Mesenchymal stem cell (in vitro differentiated cells and primary cell): Measurements from ENCODE around the gene ATG9A.

Experiments
- DNase-seq: peaks from one replicate; pipeline ENCODE4 v3.0.0-alpha.2; 2013
- H2AFZ ChIP-seq: one replicate; pipeline ENCODE4 v1.6.1; 2013; ENCODE audit warnings: low read depth, mild to moderate bottlenecking, control low read depth, inconsistent platforms, low read length, moderate library complexity
- H2AK5ac ChIP-seq: 2 replicates; pipeline ENCODE4 v1.6.1; 2013; ENCODE audit warnings: low read length, moderate library complexity, mild to moderate bottlenecking, inconsistent platforms; ENCODE audit not compliant: severe bottlenecking
- H2BK120ac ChIP-seq: one replicate; pipeline ENCODE4 v1.6.1; 2013; ENCODE audit warnings: low read depth, mild to moderate bottlenecking, inconsistent platforms, low read length, moderate library complexity
- H2BK12ac ChIP-seq, 2 experiments: one replicate each; pipeline ENCODE4 v1.6.1; 2013; ENCODE audit warnings: inconsistent platforms in 2 of 2, low read length in 2 of 2, mild to moderate bottlenecking in 2 of 2, moderate library complexity in 2 of 2, control low read depth in 1 of 2
- H2BK15ac ChIP-seq: one replicate; pipeline ENCODE4 v1.6.1; 2013; ENCODE audit warnings: mild to moderate bottlenecking, low read depth, inconsistent platforms; ENCODE audit not compliant: poor library complexity, severe bottlenecking
- H2BK5ac ChIP-seq: 2 replicates; pipeline ENCODE4 v1.6.1; 2013; ENCODE audit warnings: low read depth, mild to moderate bottlenecking, low read length, control low read depth, inconsistent platforms; ENCODE audit not compliant: poor library complexity, severe bottlenecking
- H3K14ac ChIP-seq, 2 experiments: one replicate each; pipeline ENCODE4 v1.6.1; 2013; ENCODE audit warnings: inconsistent platforms in 2 of 2, low read length in 2 of 2, control low read depth in 1 of 2, mild to moderate bottlenecking in 1 of 2, moderate library complexity in 1 of 2
- H3K18ac ChIP-seq, 2 experiments: one replicate each; pipeline ENCODE4 v1.6.1; 2013; ENCODE audit warnings: inconsistent platforms in 2 of 2, low read length in 2 of 2, control low read depth in 1 of 2, low read depth in 1 of 2, mild to moderate bottlenecking in 1 of 2
- H3K23ac ChIP-seq, 2 experiments: one replicate each; pipeline ENCODE4 v1.6.1; 2013; ENCODE audit warnings: inconsistent platforms in 2 of 2, low read length in 2 of 2, mild to moderate bottlenecking in 2 of 2, moderate library complexity in 2 of 2, control low read depth in 1 of 2
- H3K27ac ChIP-seq: 2 replicates; pipeline ENCODE4 v1.5.1; 2013; ENCODE audit warnings: mild to moderate bottlenecking, moderate library complexity, low read length, control low read depth, inconsistent platforms; ENCODE audit not compliant: poor library complexity, severe bottlenecking
- H3K27me3 ChIP-seq, 2 experiments: 2 replicates each; pipeline versions ENCODE4 v1.6.1 to v1.7.0; 2013; ENCODE audit warnings: low read length in 2 of 2, mild to moderate bottlenecking in 2 of 2, moderate library complexity in 2 of 2, control low read depth in 1 of 2, inconsistent platforms in 1 of 2; ENCODE audit not compliant: control insufficient read depth in 1 of 2, insufficient read depth in 1 of 2
- H3K36me3 ChIP-seq, 2 experiments: 2 replicates each; pipeline versions ENCODE4 v1.6.1 to v1.7.0; 2013; ENCODE audit warnings: low read length in 2 of 2, control low read depth in 1 of 2, inconsistent platforms in 1 of 2, low read depth in 1 of 2, mild to moderate bottlenecking in 1 of 2; ENCODE audit not compliant: insufficient read depth in 2 of 2, control insufficient read depth in 1 of 2
- H3K4ac ChIP-seq, 2 experiments: one replicate each; pipeline ENCODE4 v1.6.1; 2013; ENCODE audit warnings: inconsistent platforms in 2 of 2, low read length in 2 of 2, mild to moderate bottlenecking in 2 of 2, moderate library complexity in 2 of 2, control low read depth in 1 of 2, low read depth in 1 of 2
- H3K4me1 ChIP-seq: 2 replicates; pipeline ENCODE4 v1.6.1; 2013; ENCODE audit warnings: low read depth, low read length, control low read depth; ENCODE audit not compliant: control insufficient read depth, insufficient read depth
- H3K4me2 ChIP-seq: 2 replicates; pipeline ENCODE4 v1.6.1; 2013; ENCODE audit warnings: low read length, mild to moderate bottlenecking, inconsistent platforms; ENCODE audit not compliant: poor library complexity, severe bottlenecking
- H3K4me3 ChIP-seq, 2 experiments: 2 replicates each; pipeline versions ENCODE4 v1.5.1 to v1.7.0; 2013; ENCODE audit warnings: low read length in 2 of 2, mild to moderate bottlenecking in 2 of 2, control low read depth in 1 of 2, low read depth in 1 of 2; ENCODE audit not compliant: insufficient read depth in 1 of 2
- H3K79me1 ChIP-seq: replicated peaks from 2 replicates; pipeline ENCODE4 v1.6.1; 2013; ENCODE audit warnings: mild to moderate bottlenecking, control low read depth, low read length, inconsistent platforms; ENCODE audit not compliant: poor library complexity, severe bottlenecking
- H3K9ac ChIP-seq: 2 replicates; pipeline ENCODE4 v1.7.0; 2013; ENCODE audit warnings: mild to moderate bottlenecking, low read length, moderate library complexity
- H3K9me3 ChIP-seq: 2 replicates; pipeline ENCODE4 v1.7.0; 2013; ENCODE audit warnings: mild to moderate bottlenecking, low read length; ENCODE audit not compliant: control insufficient read depth
- H4K8ac ChIP-seq: one replicate; pipeline ENCODE4 v1.6.1; 2013; ENCODE audit warnings: inconsistent platforms, mild to moderate bottlenecking, low read length, moderate library complexity
- H4K91ac ChIP-seq: one replicate; pipeline ENCODE4 v1.6.1; 2013; ENCODE audit warnings: mild to moderate bottlenecking, low read length, inconsistent platforms
- WGBS: methylation state at CpG from one replicate; pipeline ENCODE4 v1.1.7; 2013; ENCODE audit warnings: mixed read lengths; 5-methylcytosine and 5-hydroxymethylcytosine counted together

The ATG9A gene

DNA sequence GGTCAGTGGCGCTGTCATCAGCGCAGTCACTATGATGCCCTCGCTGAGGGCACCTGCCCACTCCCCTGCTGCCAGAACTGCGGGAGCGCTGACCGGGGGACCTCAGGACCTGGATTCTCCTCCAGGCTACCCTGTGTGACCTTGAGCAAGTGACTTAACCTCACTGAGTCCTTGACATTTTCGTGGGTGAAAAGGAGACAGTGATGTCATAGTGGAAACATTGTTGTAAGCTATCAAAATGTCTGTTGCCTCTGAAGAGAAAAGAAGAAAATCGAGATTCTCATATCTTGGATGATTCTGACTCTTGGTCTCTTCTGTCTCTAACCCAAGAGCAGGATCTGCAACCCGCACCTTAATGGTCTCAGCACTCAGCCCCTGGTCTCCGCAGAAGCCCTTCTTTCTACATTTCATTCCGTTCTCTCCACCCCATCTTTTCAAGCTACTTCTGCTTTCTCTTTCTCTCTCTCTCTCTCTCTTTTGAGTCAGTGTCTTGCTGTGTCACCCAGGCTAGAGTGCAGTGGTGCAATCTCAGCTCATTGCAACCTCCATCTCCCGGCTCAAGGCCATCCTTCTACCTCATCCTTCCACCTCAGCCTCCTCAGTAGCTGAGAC, 25.3 kb upstream of the ATG9A start:
- H4K8ac ChIP-seq, result no peak overlapping the region
- H2AK5ac ChIP-seq, result no peak overlapping the region
- H3K27me3 ChIP-seq, result peaks cover 5 to 20% of the 10 kb centered on the region in 2 experiments
- peaks cover 44% of the 10 kb centered on the region for H3K4me1 ChIP-seq
- H3K9ac ChIP-seq, result peak overlapping the region; percentile 52
- no peaks in the 10 kb centered on the region for H3K9me3 ChIP-seq
- H2BK5ac ChIP-seq, result no peak overlapping the region
- H3K14ac ChIP-seq, result no peak overlapping the region
- no peak overlapping the region for H3K27ac ChIP-seq
- no peak overlapping the region for H3K4ac ChIP-seq
- peaks cover 7 to 14% of the 10 kb centered on the region in 2 experiments for H3K36me3 ChIP-seq
- peak overlapping the region; percentile 57 to 85 for H3K4me3 ChIP-seq
- peaks cover 2% of the 10 kb centered on the region for H3K79me1 ChIP-seq
- peak; percentile 54 for DNase-seq
- H3K18ac ChIP-seq, result no peak overlapping the region
- H4K91ac ChIP-seq, result no peak overlapping the region
- peak overlapping the region; percentile 100 for H3K4me2 ChIP-seq
- H2AFZ ChIP-seq, result peak overlapping the region; percentile 57
- no peak overlapping the region for H2BK12ac ChIP-seq
- peak overlapping the region in 1 of 2 experiments; percentile 19 for H3K23ac ChIP-seq
- WGBS, result 31% methylated on average over 11 of the region's 12 CpGs
- no peak overlapping the region for H2BK120ac ChIP-seq
- H2BK15ac ChIP-seq, result no peak overlapping the region

DNA sequence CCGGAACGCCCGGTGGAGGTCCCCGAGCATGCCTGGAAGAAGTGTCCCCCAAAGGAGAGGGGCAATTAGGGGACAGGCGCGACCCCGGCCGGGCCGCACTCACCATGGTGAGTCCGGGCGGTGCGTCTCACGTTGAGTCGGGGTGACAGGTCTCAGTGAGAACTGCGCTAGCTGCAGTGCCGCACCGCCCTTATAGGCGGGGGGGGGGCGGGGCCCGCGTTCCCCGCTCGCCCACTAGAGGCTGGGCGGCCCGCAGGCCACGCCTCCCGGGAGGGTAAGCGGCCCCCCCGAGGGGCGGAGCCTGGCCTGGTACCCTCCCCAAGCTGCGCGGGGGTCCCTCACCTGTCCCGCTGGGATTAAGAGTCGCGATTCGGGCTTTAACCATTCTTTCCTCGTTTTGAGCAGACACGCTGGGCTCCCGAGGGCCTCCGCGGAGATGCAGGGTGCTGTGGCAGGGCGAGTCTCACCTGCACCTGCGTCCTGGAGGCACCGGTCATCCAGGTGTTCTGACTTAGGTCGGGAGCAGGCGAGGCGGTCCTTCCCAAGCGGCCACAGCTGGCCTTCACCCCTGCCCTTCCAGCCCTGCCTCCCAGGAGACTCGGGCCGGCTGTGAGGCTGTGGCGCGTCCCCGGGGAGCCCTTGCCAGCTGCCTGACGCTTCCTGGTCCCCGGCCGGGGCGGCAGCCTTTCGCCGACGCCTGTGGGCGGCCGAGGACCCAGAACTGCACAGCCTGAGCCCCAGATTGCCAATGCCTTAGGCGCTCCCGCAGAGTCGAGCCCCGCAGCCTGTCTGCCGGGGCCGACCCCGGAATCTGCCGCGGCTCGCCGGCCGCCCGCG, 24.5 kb upstream of the ATG9A start, which contains the start of gene TUBA4A:
TUBA4A (minus strand) TSS at position 166 of the 837 bp plus-strand sequence; CDS start at position 106, 60 bp downstream.
- Histone ChIP-seq H3K4ac (peak within 1 kb of the TSS in 1 of 2 experiments; percentile 17), H3K27ac (peak within 1 kb of the TSS; percentile 38), H2AK5ac (no peak within 1 kb of the TSS), H3K9me3 (no peaks in the 10 kb centered on the region), H3K23ac (peak within 1 kb of the TSS in 1 of 2 experiments; percentile 74), H2BK5ac (peak within 1 kb of the TSS; percentile 53), H3K79me1 (peaks cover 2% of the 10 kb centered on the region), H2BK15ac (no peak within 1 kb of the TSS), H4K8ac (peak within 1 kb of the TSS; percentile 14), H4K91ac (no peak within 1 kb of the TSS), H3K18ac (peak within 1 kb of the TSS; percentile 8 to 61), H3K4me2 (peak within 1 kb of the TSS; percentile 100), H2BK12ac (peak within 1 kb of the TSS in 1 of 2 experiments; percentile 64), H2AFZ (peak within 1 kb of the TSS; percentile 57), H3K9ac (peak within 1 kb of the TSS; percentile 70), H3K4me1 (peaks cover 49% of the 10 kb centered on the region), H2BK120ac (no peak within 1 kb of the TSS), H3K27me3 (peaks cover 0 to 16% of the 10 kb centered on the region in 2 experiments), H3K36me3 (peaks cover 9 to 14% of the 10 kb centered on the region in 2 experiments), H3K4me3 (peak within 1 kb of the TSS; percentile 64 to 85), H3K14ac (peak within 1 kb of the TSS in 1 of 2 experiments; percentile 61)
- DNase-seq, result peak; percentile 63
- under 1% methylated on average over 76 of the region's 76 CpGs for WGBS

DNA sequence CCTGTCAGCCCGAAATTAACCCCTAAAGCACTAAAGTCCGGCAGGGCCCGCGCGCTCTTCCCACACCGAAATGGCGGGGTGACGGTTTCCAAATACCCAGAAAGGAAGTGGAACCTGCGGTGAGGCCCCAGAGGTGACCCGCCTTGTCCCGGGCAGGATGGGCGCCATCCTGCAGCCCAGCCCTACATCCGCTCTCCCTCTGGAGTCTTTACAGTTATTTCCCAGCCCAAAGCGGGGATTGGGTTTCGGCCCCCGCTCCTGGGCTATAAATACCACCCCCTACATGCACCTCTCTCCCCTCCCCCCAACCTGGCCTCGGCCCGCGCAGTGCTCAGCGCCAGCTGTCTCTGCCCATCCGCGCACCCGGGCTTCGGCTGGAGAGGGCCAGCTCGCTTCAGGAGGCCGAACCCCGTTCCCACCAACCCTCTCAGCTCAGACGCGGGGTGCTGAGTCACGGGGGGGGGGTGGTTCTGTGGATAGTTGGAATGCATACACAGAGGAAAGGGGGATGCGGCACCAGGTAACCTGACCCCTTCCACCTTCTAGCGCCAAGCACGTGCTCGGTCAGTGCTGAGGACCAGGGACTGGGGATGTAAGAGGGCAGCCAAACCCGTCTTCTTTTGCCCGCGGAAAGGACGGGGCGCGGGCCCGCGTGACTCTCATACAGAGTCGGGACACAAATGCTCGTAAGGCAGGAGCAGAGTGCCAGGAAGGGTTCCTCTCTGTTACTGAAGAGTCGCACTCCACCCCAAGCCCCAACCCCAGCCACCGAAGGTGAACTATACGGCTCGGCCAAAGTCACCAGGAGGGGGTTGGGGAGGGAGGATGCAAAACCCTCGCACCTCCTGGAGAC, 23.7 kb upstream of the ATG9A start, which contains the start of gene TUBA4B:
TUBA4B (plus strand) TSS at position 344 of the 853 bp plus-strand sequence; CDS start at position 509, 165 bp downstream.
- peak within 1 kb of the TSS in 1 of 2 experiments; percentile 74 for H3K23ac ChIP-seq
- H3K4me1 ChIP-seq, result peaks cover 57% of the 10 kb centered on the region
- peak within 1 kb of the TSS in 1 of 2 experiments; percentile 17 for H3K4ac ChIP-seq
- H2BK120ac ChIP-seq, result no peak within 1 kb of the TSS
- peak within 1 kb of the TSS; percentile 99 for H3K27ac ChIP-seq
- H3K14ac ChIP-seq, result peak within 1 kb of the TSS in 1 of 2 experiments; percentile 61
- peak within 1 kb of the TSS; percentile 64 to 85 for H3K4me3 ChIP-seq
- peak within 1 kb of the TSS; percentile 89 for H2AK5ac ChIP-seq
- H3K9me3 ChIP-seq, result no peaks in the 10 kb centered on the region
- H4K8ac ChIP-seq, result peak within 1 kb of the TSS; percentile 14
- peaks cover 17 to 18% of the 10 kb centered on the region in 2 experiments for H3K36me3 ChIP-seq
- H3K27me3 ChIP-seq, result peaks cover 0 to 16% of the 10 kb centered on the region in 2 experiments
- WGBS, result 2% methylated on average over 31 of the region's 49 CpGs
- H2BK5ac ChIP-seq, result peak within 1 kb of the TSS; percentile 53
- H3K4me2 ChIP-seq, result peak within 1 kb of the TSS; percentile 100
- peak within 1 kb of the TSS; percentile 57 for H2AFZ ChIP-seq
- DNase-seq, result peak; percentile 32
- peak within 1 kb of the TSS; percentile 8 to 61 for H3K18ac ChIP-seq
- no peak within 1 kb of the TSS for H2BK15ac ChIP-seq
- H3K9ac ChIP-seq, result peak within 1 kb of the TSS; percentile 70
- H3K79me1 ChIP-seq, result peaks cover 2% of the 10 kb centered on the region
- peak within 1 kb of the TSS in 1 of 2 experiments; percentile 64 for H2BK12ac ChIP-seq
- H4K91ac ChIP-seq, result no peak within 1 kb of the TSS
